H1 (cell line): ENCODE measurements around the gene SMIM33. TPM values are rescaled to one million over a fixed set of nuclear protein-coding genes. Genes with fewer than 3 reads are reported as not detected.

Source experiments
- BRCA1 ChIP-seq: IDR thresholded peaks from 2 replicates; pipeline ENCODE4 v1.6.1; 2012; ENCODE audit warnings: low read depth, low read length, improper control_type of control experiment
- EGR1 ChIP-seq: IDR thresholded peaks from 2 replicates; pipeline ENCODE4 v1.6.1; 2011; ENCODE audit warnings: low read depth, low read length, borderline replicate concordance
- FOSL1 ChIP-seq: IDR thresholded peaks from 2 replicates; pipeline ENCODE4 v1.6.1; 2011; ENCODE audit warnings: mild to moderate bottlenecking, low read depth, low read length, moderate library complexity; ENCODE audit not compliant: insufficient read depth
- GABPA ChIP-seq: IDR thresholded peaks from 2 replicates; pipeline ENCODE4 v1.6.1; 2011; ENCODE audit warnings: mild to moderate bottlenecking, low read length, moderate library complexity, borderline replicate concordance; ENCODE audit not compliant: insufficient read depth
- HDAC6 ChIP-seq: IDR thresholded peaks from one replicate; pipeline ENCODE4 v1.7.1; 2012; ENCODE audit warnings: low read depth, mild to moderate bottlenecking, inconsistent platforms, low read length, moderate library complexity
- POU5F1 ChIP-seq: IDR thresholded peaks from 2 replicates; pipeline ENCODE4 v1.6.1; 2011; ENCODE audit warnings: low read depth, mild to moderate bottlenecking, low read length, moderate library complexity
- RFX5 ChIP-seq: IDR thresholded peaks from 2 replicates; pipeline ENCODE4 v1.6.1; 2011; ENCODE audit warnings: low read depth, low read length, improper control_type of control experiment, borderline replicate concordance
- polyA plus RNA-seq, 7 experiments: library from polyadenylated mRNA; depleted of rRNA in 3 of 7; stranded (reverse) in 5 of 7; unstranded in 2 of 7; fragments of >200 nt in 5 of 7; fragments of 200-250 nt in 2 of 7; gene quantifications; 1 replicate in 5 of 7; 2 replicates in 1 of 7; 4 replicates in 1 of 7; pipeline versions ENCODE4 v1.2.1 to v1.2.3, GENCODE V29; 2011 to 2013; ENCODE audit warnings: missing spikeins in 2 of 7, mixed read lengths in 2 of 7
- total RNA-seq: library from RNA; stranded (reverse); fragmentation: NEBNext Ultra II Directional; extraction: Animal tissue kit (Norgen Biotek cat#: 25700); gene quantifications from 2 replicates; pipeline ENCODE4 v1.2.1, GENCODE V29; 2021
- TF ChIP-seq, protein P1 (sequence below): fragments of 300-600 bp; sonication (generic); IDR thresholded peaks from 2 replicates; pipeline ENCODE4 v1.7.1; 2012; ENCODE audit warnings: low read length, moderate library complexity, mild to moderate bottlenecking, inconsistent platforms; ENCODE audit not compliant: insufficient replicate concordance

Gene SMIM33
- total and polyA plus RNA-seq, 2 of the 8 experiments (the other 6 are each of a cell fraction or from before 2014, with no cell fraction given): not detected

- TF ChIP-seq, protein P1, sequence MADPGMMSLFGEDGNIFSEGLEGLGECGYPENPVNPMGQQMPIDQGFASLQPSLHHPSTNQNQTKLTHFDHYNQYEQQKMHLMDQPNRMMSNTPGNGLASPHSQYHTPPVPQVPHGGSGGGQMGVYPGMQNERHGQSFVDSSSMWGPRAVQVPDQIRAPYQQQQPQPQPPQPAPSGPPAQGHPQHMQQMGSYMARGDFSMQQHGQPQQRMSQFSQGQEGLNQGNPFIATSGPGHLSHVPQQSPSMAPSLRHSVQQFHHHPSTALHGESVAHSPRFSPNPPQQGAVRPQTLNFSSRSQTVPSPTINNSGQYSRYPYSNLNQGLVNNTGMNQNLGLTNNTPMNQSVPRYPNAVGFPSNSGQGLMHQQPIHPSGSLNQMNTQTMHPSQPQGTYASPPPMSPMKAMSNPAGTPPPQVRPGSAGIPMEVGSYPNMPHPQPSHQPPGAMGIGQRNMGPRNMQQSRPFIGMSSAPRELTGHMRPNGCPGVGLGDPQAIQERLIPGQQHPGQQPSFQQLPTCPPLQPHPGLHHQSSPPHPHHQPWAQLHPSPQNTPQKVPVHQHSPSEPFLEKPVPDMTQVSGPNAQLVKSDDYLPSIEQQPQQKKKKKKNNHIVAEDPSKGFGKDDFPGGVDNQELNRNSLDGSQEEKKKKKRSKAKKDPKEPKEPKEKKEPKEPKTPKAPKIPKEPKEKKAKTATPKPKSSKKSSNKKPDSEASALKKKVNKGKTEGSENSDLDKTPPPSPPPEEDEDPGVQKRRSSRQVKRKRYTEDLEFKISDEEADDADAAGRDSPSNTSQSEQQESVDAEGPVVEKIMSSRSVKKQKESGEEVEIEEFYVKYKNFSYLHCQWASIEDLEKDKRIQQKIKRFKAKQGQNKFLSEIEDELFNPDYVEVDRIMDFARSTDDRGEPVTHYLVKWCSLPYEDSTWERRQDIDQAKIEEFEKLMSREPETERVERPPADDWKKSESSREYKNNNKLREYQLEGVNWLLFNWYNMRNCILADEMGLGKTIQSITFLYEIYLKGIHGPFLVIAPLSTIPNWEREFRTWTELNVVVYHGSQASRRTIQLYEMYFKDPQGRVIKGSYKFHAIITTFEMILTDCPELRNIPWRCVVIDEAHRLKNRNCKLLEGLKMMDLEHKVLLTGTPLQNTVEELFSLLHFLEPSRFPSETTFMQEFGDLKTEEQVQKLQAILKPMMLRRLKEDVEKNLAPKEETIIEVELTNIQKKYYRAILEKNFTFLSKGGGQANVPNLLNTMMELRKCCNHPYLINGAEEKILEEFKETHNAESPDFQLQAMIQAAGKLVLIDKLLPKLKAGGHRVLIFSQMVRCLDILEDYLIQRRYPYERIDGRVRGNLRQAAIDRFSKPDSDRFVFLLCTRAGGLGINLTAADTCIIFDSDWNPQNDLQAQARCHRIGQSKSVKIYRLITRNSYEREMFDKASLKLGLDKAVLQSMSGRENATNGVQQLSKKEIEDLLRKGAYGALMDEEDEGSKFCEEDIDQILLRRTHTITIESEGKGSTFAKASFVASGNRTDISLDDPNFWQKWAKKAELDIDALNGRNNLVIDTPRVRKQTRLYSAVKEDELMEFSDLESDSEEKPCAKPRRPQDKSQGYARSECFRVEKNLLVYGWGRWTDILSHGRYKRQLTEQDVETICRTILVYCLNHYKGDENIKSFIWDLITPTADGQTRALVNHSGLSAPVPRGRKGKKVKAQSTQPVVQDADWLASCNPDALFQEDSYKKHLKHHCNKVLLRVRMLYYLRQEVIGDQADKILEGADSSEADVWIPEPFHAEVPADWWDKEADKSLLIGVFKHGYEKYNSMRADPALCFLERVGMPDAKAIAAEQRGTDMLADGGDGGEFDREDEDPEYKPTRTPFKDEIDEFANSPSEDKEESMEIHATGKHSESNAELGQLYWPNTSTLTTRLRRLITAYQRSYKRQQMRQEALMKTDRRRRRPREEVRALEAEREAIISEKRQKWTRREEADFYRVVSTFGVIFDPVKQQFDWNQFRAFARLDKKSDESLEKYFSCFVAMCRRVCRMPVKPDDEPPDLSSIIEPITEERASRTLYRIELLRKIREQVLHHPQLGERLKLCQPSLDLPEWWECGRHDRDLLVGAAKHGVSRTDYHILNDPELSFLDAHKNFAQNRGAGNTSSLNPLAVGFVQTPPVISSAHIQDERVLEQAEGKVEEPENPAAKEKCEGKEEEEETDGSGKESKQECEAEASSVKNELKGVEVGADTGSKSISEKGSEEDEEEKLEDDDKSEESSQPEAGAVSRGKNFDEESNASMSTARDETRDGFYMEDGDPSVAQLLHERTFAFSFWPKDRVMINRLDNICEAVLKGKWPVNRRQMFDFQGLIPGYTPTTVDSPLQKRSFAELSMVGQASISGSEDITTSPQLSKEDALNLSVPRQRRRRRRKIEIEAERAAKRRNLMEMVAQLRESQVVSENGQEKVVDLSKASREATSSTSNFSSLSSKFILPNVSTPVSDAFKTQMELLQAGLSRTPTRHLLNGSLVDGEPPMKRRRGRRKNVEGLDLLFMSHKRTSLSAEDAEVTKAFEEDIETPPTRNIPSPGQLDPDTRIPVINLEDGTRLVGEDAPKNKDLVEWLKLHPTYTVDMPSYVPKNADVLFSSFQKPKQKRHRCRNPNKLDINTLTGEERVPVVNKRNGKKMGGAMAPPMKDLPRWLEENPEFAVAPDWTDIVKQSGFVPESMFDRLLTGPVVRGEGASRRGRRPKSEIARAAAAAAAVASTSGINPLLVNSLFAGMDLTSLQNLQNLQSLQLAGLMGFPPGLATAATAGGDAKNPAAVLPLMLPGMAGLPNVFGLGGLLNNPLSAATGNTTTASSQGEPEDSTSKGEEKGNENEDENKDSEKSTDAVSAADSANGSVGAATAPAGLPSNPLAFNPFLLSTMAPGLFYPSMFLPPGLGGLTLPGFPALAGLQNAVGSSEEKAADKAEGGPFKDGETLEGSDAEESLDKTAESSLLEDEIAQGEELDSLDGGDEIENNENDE: no peak
- no peak for TF ChIP-seq RFX5
- no peak for TF ChIP-seq HDAC6
- TF ChIP-seq POU5F1: no peak
- TF ChIP-seq FOSL1: no peak
- TF ChIP-seq BRCA1: no peak
- TF ChIP-seq EGR1: no peak
- no peak for TF ChIP-seq GABPA
- TF ChIP-seq, all 59 proteins: peak for 0
Observed at GRCh38 chr5:139514486-139514856, 43.7 kb downstream of the SMIM33 start (continued).
